NCI-H2196 treated with DMSO at 0.1 percent for 48 hours (cell line): ENCODE measurements around the gene F7.
"Not testable (repeated sequence)": the region's sequence is repeated elsewhere in the genome, so short reads cannot be mapped to it uniquely, and the experiment has no call there.

Source experiments
- DNase-seq: peaks from one replicate; lab custom pipeline; 2025; ENCODE audit not compliant: unreplicated experiment; lab: John Stamatoyannopoulos, UW

F7 gene

DNA sequence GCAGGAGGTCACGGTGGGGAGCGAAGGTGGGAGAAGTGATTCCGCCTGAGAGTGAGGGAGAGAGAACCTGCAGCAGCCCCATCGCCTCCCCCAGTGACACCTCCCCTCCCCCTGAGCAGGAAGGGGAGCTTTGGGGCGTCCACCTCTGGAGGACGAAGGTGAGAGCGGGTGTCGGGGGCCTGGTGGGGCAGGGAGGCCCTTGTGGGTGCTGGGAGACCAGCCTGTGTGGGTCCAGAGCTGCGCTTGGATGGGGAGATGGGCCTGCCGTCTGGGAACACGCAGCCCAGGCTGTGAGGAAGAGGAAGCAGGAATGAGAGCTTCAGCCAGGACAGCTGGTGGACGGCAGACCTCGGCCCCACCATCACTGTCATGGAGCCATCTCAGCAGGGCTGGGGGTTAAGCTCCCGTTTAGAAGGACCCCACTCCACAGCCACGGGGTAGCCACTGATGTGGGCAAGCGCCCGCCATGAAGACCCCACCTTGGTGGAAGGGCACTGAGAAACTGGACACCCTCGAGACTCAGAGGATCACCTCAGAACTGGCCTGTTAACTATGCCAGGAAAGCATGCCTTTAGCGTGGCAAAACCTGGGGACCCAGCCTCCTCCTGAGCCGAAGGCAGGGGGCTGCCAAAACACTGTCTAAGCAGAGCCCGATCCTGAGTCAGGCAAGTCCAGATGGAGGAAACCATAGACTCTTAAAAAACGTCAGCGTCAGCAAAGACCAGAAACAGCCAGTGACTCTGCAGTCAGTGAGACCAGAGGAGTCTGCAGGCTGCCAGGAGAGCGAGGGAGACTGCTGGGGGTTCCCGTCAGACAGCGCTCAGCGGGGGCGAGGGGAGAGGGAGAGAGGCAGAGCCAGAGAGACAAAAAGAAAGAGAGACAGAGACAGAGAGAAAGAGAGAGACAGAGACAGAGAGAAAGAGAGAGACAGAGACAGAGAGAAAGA is 46.4 kb downstream of the F7 start:
- DNase-seq: no peak

DNA sequence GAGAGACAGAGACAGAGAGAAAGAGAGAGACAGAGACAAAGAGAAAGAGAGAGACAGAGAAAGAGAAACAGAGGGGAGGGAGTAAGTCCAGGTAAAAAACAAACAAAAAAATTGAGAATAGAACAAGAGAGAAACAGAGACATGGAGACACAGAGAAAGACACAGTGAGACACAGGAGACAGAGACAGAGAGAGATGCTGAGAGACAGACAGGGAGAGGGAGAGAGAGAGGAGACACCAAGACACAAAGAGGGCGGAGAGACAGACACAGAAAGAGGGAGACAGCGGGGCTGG is 47.0 kb downstream of the F7 start:
- DNase-seq: no peak

GRCh38 chr13:113152984-113153809 is 47.6 kb downstream of the F7 start:
- no peak for DNase-seq

- peak; percentile 1 for DNase-seq
Observed at GRCh38 chr13:113153810-113154748, 48.5 kb downstream of the F7 start.

DNA sequence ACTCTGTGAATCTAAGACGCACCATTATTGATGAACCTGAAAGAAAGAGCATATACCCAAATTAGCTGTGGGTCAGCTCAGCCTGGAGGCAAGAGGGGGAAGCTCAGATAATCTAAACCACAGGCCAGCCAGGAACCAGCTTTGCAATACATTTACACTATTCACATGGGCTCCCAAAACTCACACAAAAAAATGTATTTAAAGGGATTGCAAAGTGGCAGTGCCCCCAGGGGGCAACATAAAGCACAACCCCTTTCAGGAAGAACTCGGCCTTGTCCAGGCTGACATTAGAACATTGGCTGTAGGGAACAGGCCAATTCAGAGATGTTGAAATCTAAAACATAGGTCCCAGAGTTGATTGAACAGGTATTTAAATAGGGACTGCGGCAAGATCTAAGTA is 49.6 kb downstream of the F7 start:
- DNase-seq: no peak

DNA sequence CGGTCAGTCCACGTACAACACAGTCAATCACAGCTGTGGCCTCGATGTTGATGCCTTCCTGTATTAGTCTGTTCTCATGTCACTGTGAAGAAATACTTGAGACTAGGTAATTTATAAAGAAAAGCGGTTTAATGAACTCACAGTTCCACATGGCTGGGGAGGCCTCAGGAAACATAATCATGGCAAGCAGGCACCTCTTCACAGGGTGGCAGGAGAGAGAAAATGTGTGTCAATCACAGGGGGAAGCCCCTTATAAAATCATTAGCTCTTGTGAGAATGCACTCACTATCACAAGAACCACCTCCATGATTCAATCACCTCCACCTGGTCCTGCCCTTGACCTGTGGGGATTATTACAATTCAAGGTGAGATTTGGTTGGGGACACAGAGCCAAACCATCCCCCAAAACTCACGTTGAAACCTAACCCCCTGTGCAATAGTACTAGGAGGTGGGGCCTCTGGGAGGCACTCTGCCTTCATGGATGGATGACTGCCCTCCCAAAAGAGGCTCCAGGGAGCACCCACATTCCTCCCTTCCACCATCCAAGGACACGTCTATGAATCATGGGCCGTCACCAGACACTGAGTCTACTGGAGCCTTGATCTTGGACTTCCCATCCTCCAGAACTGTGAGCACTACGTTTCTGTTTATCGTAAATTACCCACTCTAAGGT is 50.5 kb downstream of the F7 start:
- no peak for DNase-seq

- no peak for DNase-seq
Observed at GRCh38 chr13:113157206-113157928, 51.8 kb downstream of the F7 start.

DNA sequence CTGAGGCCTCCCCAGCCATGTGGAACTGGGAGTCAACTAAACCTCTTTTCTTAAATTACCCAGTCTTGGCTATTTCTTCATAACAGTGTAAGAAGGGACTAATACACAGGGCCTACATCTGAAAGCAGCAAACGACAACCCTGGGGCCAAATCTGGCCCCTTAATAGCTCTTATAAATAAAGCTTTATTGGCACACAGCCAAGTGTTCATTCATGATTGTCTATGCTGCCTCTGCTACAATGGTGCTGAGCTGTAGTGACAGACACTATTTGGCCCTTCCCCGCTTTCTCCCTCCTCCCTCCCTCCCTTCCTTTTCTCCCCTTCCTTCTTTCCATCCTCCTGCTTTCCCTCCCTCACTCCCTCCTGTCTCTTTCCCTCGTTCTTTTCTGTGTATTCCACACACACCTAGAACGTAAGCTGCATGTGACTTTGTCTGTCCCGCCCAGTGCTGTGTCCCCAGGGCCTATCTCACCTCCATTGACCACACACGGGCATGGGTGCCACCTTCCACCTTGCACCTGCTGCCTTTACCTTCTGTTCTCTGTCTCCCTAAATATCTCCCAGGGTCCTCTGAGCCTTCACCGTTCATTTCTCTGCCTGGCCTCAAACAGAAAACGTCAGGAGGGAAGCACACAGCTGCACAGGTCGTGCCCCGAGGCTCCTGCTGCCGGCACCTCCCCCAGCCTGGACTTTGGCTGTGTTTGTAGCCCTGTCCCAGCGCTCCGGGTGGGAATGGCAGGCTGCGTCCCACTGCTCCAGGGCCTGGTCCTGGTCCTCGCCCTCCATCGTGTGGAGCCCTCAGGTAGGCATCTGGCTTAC is 52.5 kb downstream of the F7 start, which contains the start of gene PROZ:
PROZ (plus strand) TSS at position 720 of the 819 bp plus-strand sequence; CDS start at position 733, 13 bp downstream.
- DNase-seq: no peak

DNA sequence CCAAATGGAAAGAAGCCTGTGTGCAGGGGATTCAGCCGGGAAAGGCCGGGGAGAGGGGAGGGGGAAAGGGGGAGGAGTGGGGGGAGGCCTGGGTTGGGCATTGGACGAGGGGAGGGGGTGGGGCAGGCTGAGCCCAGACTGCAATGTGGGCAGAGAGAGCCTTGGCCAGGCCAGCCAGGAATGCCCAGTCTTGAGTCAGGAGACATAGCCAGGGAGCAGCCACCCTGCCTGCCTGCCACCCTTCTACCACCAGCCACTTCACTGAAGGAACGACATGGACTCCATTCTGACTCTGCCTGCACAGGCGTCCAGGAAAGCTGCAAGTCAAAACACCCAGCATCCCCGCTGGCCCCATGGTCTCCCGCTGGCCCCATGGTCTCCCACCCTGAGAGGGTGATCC is 53.4 kb downstream of the F7 start:
- no peak for DNase-seq

GRCh38 chr13:113159701-113160100 is 54.1 kb downstream of the F7 start:
- DNase-seq: no peak

GRCh38 chr13:113160983-113161382 is 55.4 kb downstream of the F7 start:
- DNase-seq: no peak

GRCh38 chr13:113161433-113161832 is 55.8 kb downstream of the F7 start:
- DNase-seq: no peak

DNA sequence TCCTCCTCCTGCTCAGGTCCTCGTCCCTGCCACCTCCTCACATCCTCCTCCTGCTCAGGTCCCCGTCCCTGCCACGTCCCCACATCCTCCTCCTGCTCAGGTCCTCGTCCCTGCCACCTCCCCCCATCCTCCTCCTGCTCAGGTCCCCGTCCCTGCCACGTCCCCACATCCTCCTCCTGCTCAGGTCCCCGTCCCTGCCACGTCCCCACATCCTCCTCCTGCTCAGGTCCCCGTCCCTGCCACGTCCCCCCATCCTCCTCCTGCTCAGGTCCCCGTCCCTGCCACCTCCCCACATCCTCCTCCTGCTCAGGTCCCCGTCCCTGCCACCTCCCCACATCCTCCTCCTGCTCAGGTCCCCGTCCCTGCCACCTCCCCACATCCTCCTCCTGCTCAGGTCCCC is 56.4 kb downstream of the F7 start:
- not testable (repeated sequence) for DNase-seq

- DNase-seq: no peak
Observed at GRCh38 chr13:113162783-113163685, 57.4 kb downstream of the F7 start.

- no peak for DNase-seq
Observed at GRCh38 chr13:113164492-113164891, 58.9 kb downstream of the F7 start.

- DNase-seq: no peak
Observed at GRCh38 chr13:113166266-113166665, 60.7 kb downstream of the F7 start.

GRCh38 chr13:113166681-113167080 is 61.1 kb downstream of the F7 start:
- no peak for DNase-seq

- no peak for DNase-seq
Observed at GRCh38 chr13:113167155-113167554, 61.6 kb downstream of the F7 start.
